Bronchial epithelial cell (primary cell): Measurements from ENCODE around the gene ZFHX2. TPM values are rescaled to one million over a fixed set of nuclear protein-coding genes. Genes with fewer than 3 reads are reported as not detected.

Experiments used
- DNase-seq: peaks from one replicate; pipeline ENCODE4 v3.0.0-alpha.2; 2010; ENCODE audit warnings: low read depth
- FAIRE-seq: peaks from 2 replicates; lab custom pipeline; 2011; peaks lifted over from hg19 to GRCh38; lab: Jason Lieb, UNC
- H3K27me3 ChIP-seq: 2 replicates; pipeline ENCODE4 v1.5.1; 2011; ENCODE audit warnings: low read length; ENCODE audit not compliant: control insufficient read depth, insufficient read depth
- H3K36me3 ChIP-seq: 2 replicates; pipeline ENCODE4 v1.5.1; 2011; ENCODE audit warnings: low read length; ENCODE audit not compliant: control insufficient read depth, insufficient read depth
- H3K4me3 ChIP-seq: 2 replicates; pipeline ENCODE4 v1.5.1; 2011; ENCODE audit warnings: mild to moderate bottlenecking, low read depth, low read length, control low read depth
- CTCF ChIP-seq: IDR thresholded peaks from 2 replicates; pipeline ENCODE4 v1.5.1; 2011; ENCODE audit warnings: mild to moderate bottlenecking, moderate library complexity, low read length, control low read depth, inconsistent platforms; ENCODE audit not compliant: insufficient read depth, severe bottlenecking
- total RNA-seq: library from RNA; depleted of rRNA; stranded (reverse); fragments of >200 nt; gene quantifications from 2 replicates; pipeline ENCODE4 v1.2.1, GENCODE V29; 2014

Gene ZFHX2
- total RNA-seq, 1 donor from 2014 or later: 0.26 TPM

DNA sequence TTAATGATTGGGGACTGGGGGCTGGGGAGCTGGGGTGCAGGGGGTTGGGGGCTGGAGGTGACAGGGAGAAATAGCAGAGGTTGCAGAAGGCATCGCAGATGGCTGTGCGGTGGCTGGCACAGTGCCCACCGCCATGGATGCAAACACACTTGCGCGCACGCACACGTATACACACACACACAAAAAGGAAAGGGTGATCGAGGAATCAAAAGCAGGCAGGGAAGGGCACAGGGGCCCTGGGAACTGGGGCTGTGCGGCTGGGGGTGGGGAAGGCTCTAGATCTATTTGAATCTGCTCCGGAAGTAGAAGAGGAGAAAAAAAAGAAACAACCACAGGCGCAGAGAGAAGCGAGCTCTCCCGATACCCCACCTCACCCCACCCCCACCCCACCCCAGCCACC is 39.4 kb downstream of the ZFHX2 start:
- no peaks in the 10 kb centered on the region for H3K36me3 ChIP-seq
- H3K4me3 ChIP-seq: no peak overlapping the region
- no peak for TF ChIP-seq CTCF
- FAIRE-seq (no peak), DNase-seq (no peak)
- no peaks in the 10 kb centered on the region for H3K27me3 ChIP-seq

GRCh38 chr14:23494223-23494622 is 57.3 kb downstream of the ZFHX2 start:
- no peaks in the 10 kb centered on the region for H3K36me3 ChIP-seq
- H3K27me3 ChIP-seq: no peaks in the 10 kb centered on the region
- FAIRE-seq: no peak
- DNase-seq: no peak
- no peak for TF ChIP-seq CTCF
- H3K4me3 ChIP-seq: no peak overlapping the region

DNA sequence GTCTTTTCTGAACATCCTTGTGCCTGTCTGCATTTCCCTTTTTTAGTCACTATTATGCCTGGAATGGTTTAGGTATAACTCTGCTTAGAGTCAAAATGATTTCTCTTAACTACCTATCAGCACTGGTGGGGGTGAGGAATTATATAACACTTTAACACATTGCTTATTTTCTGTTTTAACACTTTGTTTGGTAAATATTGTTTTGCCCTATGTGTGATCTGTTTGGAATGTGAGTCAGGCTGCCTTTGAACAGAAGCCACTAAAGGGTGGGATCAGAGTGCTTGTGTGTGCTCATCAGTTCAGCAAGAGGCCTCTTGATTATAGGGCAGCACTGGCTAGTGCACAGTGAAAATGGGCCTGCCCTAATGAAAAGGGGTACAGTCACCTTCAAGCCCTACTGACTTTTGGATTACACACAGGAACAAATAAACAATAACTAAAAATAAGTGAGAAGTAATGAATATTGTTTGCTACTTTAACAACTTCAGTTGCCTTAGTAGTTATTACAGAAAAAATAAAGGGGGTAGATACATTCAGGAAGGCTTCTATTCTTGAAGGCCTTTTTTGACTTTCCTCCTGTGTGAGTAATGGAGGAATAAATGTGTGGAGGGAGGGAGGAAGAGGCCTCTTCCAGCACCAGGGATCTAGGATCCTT is 58.8 kb downstream of the ZFHX2 start:
- Histone ChIP-seq H3K4me3 (no peak overlapping the region), H3K36me3 (no peaks in the 10 kb centered on the region), H3K27me3 (no peaks in the 10 kb centered on the region)
- peak; percentile 9 for DNase-seq
- FAIRE-seq: no peak
- no peak for TF ChIP-seq CTCF

- peaks cover 6% of the 10 kb centered on the region for H3K36me3 ChIP-seq
- FAIRE-seq (no peak), DNase-seq (no peak)
- TF ChIP-seq CTCF: no peak
- H3K27me3 ChIP-seq: no peaks in the 10 kb centered on the region
- no peak overlapping the region for H3K4me3 ChIP-seq
Observed at GRCh38 chr14:23487216-23487615, 64.3 kb downstream of the ZFHX2 start.

DNA sequence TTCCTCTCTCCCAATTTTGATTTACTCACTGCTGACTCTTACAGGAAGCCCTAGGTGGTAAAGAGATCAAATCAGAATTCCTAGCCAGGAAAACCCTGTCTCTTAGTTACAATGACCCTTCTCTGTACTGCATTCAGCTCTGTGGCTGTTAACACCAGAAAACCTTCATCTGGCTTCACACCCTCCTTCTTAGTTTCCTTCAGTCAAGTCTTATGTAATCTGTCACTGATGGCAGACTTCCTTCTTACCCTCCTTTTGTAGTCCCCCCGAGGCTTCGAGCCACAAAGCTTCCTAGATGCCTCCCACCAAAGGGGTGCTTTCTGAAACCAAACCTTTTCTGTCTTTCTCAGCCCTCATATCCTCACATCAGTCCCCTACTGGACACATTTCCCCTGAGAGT is 65.5 kb downstream of the ZFHX2 start:
- peaks cover 6% of the 10 kb centered on the region for H3K36me3 ChIP-seq
- no peaks in the 10 kb centered on the region for H3K27me3 ChIP-seq
- DNase-seq (no peak), FAIRE-seq (no peak)
- no peak overlapping the region for H3K4me3 ChIP-seq
- no peak for TF ChIP-seq CTCF

- Histone ChIP-seq H3K27me3 (no peaks in the 10 kb centered on the region), H3K36me3 (peaks cover 6% of the 10 kb centered on the region), H3K4me3 (no peak overlapping the region)
- no peak for TF ChIP-seq CTCF
- DNase-seq (no peak), FAIRE-seq (no peak)
Observed at GRCh38 chr14:23485326-23485725, 66.2 kb downstream of the ZFHX2 start.
